Measurements from ENCODE around the gene NCK1. TPM values are rescaled to one million over a fixed set of nuclear protein-coding genes. Genes with fewer than 3 reads are reported as not detected.

Gene NCK1
- polyA plus RNA-seq, 1 experiment: 11.7 TPM

- POLR2A ChIA-PET: no interaction called here
- CTCF ChIA-PET: interaction anchor here (1.1 kb wide), 1 partner anchor 10 kb away, joined by 3 read pairs; no protein-coding TSS in a partner anchor
- H3K4me3 ChIP-seq (ENCODE audit: low read depth, low read length): peak overlapping the region; percentile 66
- H3K36me3 ChIP-seq (ENCODE audit: control insufficient read depth, insufficient read depth, low read length): no peaks in the 10 kb centered on the region
- H3K27me3 ChIP-seq (ENCODE audit: control insufficient read depth, insufficient read depth, low read length): no peaks in the 10 kb centered on the region
- TF ChIP-seq, protein P1, sequence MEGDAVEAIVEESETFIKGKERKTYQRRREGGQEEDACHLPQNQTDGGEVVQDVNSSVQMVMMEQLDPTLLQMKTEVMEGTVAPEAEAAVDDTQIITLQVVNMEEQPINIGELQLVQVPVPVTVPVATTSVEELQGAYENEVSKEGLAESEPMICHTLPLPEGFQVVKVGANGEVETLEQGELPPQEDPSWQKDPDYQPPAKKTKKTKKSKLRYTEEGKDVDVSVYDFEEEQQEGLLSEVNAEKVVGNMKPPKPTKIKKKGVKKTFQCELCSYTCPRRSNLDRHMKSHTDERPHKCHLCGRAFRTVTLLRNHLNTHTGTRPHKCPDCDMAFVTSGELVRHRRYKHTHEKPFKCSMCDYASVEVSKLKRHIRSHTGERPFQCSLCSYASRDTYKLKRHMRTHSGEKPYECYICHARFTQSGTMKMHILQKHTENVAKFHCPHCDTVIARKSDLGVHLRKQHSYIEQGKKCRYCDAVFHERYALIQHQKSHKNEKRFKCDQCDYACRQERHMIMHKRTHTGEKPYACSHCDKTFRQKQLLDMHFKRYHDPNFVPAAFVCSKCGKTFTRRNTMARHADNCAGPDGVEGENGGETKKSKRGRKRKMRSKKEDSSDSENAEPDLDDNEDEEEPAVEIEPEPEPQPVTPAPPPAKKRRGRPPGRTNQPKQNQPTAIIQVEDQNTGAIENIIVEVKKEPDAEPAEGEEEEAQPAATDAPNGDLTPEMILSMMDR (IDR thresholded peaks at IDR 0.05; ENCODE audit: insufficient read depth, low read depth, low read length): 0 out of 2 replicates have a peak, but pooled peaks have one; percentile 1
- DNase-seq (ENCODE audit: low read depth): no peak
Measured at GRCh38 chr3:136819392-136819730, 42.6 kb upstream of the NCK1 start.

DNA sequence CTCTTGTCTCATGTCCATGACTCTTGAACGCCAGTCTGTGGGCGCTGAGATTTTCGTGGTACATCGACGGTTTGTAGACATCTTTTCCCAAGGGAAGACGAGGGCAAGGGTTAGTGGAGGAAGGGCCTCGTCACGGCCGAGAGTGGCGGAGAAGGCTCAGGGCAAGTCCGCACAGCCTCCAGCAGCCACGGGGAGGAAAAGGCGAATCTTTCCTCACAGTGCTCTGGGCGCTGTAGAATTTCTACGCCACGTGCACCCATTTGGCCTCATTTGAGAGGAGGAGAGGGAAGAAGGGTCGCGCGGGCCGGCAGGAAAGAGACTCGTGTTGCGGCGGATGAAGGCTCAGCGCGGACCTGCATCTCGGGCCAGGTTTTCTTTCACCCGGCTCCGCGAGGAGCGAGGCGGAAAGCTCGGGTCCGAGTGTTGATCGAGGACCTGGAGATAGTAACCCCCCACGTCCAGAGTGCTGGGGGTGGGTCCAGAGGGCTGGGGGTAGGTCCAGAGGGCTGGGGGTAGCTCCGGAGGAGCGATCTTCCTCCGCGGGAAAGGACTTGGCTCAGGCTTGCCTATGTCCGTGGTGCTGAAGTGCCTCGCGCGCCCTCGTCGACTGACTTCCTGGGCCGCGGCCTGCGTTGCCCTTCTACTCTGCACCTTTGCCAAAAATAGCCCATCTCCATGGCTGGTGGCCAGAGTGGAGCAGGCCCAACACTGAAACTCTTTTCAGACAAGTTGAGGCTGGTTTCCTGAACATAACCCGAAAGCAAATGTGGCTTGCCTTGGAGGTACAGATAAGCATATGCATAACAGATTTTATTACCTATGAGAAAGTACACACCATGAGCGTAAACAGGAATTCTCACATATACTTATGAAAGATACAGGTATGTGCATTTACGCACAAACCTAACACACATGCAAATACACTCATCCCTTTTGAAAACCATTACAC is 42.0 kb upstream of the NCK1 start:
- ChIA-PET POLR2A (no interaction called here), CTCF (interaction anchor here (1.1 kb wide), 1 partner anchor 11 kb away, joined by 3 read pairs; no protein-coding TSS in a partner anchor)
- Histone ChIP-seq H3K4me3 (ENCODE audit: low read depth, low read length) (peak overlapping the region; percentile 66), H3K27me3 (ENCODE audit: control insufficient read depth, insufficient read depth, low read length) (no peaks in the 10 kb centered on the region), H3K36me3 (ENCODE audit: control insufficient read depth, insufficient read depth, low read length) (no peaks in the 10 kb centered on the region)
- TF ChIP-seq, protein P1 (IDR thresholded peaks at IDR 0.05; ENCODE audit: insufficient read depth, low read depth, low read length): no peak
- no peak for DNase-seq (ENCODE audit: low read depth)

- ChIA-PET CTCF (interaction anchor here (0.5 to 1.1 kb wide), 3 partner anchors 79 to 183 kb away, joined by 3 read pairs; partner anchors contain the start of gene STAG1), POLR2A (no interaction called here)
- H3K27me3 ChIP-seq (ENCODE audit: control insufficient read depth, insufficient read depth, low read length): no peaks in the 10 kb centered on the region
- TF ChIP-seq, protein P1 (IDR thresholded peaks at IDR 0.05; ENCODE audit: insufficient read depth, low read depth, low read length): no peak
- no peak for DNase-seq (ENCODE audit: low read depth)
- no peak overlapping the region for H3K4me3 ChIP-seq (ENCODE audit: low read depth, low read length)
- H3K36me3 ChIP-seq (ENCODE audit: control insufficient read depth, insufficient read depth, low read length): no peaks in the 10 kb centered on the region
Measured at GRCh38 chr3:136831461-136831860, 30.5 kb upstream of the NCK1 start.

- Histone ChIP-seq H3K27me3 (ENCODE audit: control insufficient read depth, insufficient read depth, low read length) (no peaks in the 10 kb centered on the region), H3K36me3 (ENCODE audit: control insufficient read depth, insufficient read depth, low read length) (no peaks in the 10 kb centered on the region), H3K4me3 (ENCODE audit: low read depth, low read length) (no peak overlapping the region)
- TF ChIP-seq, protein P1 (IDR thresholded peaks at IDR 0.05; ENCODE audit: insufficient read depth, low read depth, low read length): no peak
- no peak for DNase-seq (ENCODE audit: low read depth)
- POLR2A ChIA-PET: no interaction called here
- CTCF ChIA-PET: no interaction called here
Measured at GRCh38 chr3:136835089-136835812, 26.8 kb upstream of the NCK1 start.

Measured in BJ (cell line).